Activated CD4-positive, CD25-positive, alpha-beta regulatory T cell (primary cell): ENCODE measurements around the gene IVNS1ABP.
"Not testable (repeated sequence)": the region's sequence is repeated elsewhere in the genome, so short reads cannot be mapped to it uniquely, and the experiment has no call there.

Experiments used
- DNase-seq, 4 experiments: peaks; one replicate each; lab custom pipeline; 2025; lab: John Stamatoyannopoulos, UW

Gene IVNS1ABP

GRCh38 chr1:185255595-185255994 lies 61.4 kb downstream of the IVNS1ABP start:
- DNase-seq: not testable (repeated sequence)

- not testable (repeated sequence) for DNase-seq
These were observed 64.6 kb downstream of the IVNS1ABP start for GRCh38 chr1:185252404-185252803.

- not testable (repeated sequence) for DNase-seq
These were observed 65.1 kb downstream of the IVNS1ABP start for GRCh38 chr1:185251928-185252327.

GRCh38 chr1:185250063-185250462 lies 67.0 kb downstream of the IVNS1ABP start:
- no peak for DNase-seq

GRCh38 chr1:185249563-185249962 lies 67.5 kb downstream of the IVNS1ABP start:
- DNase-seq: no peak
